PC-9 (cell line): ENCODE measurements around the gene HINT2.

Source experiments
- EZH2 ChIP-seq: fragments of 200-600 bp; sonication (generic); IDR thresholded peaks from 2 replicates; pipeline ENCODE4 v1.8.0; 2017; ENCODE audit warnings: antibody characterized with exemption, low read depth
- TF ChIP-seq, protein P1 (sequence below): fragments of 200-600 bp; sonication (generic); conservative IDR thresholded peaks from 2 replicates; pipeline ENCODE4 v1.6.1; 2017; ENCODE audit warnings: mixed run types, antibody characterized with exemption, mild to moderate bottlenecking, moderate library complexity

DNA sequence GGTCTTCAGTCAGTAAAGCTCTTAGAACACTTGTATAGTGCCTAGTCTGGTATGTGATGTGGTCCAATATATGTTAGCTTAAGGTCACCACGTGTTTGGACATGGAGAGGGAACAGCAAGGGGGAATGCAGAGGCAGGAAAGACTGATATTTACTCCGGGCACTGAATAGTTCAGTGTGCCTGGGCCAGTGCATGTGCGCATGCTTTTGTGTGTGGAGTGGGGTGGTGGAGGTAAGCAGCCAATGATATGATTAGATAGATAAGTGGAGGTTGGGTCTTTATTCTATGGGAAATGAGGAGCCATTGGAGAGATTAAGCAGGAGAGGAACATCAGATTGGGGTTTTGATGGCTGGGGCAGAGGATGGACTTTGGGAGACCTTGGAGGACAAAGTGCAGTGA lies 41.4 kb upstream of the HINT2 start:
- TF ChIP-seq, protein P1, sequence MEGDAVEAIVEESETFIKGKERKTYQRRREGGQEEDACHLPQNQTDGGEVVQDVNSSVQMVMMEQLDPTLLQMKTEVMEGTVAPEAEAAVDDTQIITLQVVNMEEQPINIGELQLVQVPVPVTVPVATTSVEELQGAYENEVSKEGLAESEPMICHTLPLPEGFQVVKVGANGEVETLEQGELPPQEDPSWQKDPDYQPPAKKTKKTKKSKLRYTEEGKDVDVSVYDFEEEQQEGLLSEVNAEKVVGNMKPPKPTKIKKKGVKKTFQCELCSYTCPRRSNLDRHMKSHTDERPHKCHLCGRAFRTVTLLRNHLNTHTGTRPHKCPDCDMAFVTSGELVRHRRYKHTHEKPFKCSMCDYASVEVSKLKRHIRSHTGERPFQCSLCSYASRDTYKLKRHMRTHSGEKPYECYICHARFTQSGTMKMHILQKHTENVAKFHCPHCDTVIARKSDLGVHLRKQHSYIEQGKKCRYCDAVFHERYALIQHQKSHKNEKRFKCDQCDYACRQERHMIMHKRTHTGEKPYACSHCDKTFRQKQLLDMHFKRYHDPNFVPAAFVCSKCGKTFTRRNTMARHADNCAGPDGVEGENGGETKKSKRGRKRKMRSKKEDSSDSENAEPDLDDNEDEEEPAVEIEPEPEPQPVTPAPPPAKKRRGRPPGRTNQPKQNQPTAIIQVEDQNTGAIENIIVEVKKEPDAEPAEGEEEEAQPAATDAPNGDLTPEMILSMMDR: no peak
- no peak for TF ChIP-seq EZH2
